GM10266 (cell line): ENCODE results near the gene NAP1L1.

Source experiments
- DNase-seq: peaks from one replicate; pipeline ENCODE4 v3.0.0; 2012; ENCODE audit errors: extremely low spot score
- CTCF ChIP-seq: IDR thresholded peaks from 2 replicates; pipeline ENCODE4 v1.5.1; 2012; ENCODE audit warnings: mild to moderate bottlenecking, low read depth; ENCODE audit not compliant: control insufficient read depth, insufficient read depth; ENCODE audit errors: missing control alignments

The NAP1L1 gene

GRCh38 chr12:75998292-75999063 lies 86.0 kb downstream of the NAP1L1 start:
- TF ChIP-seq CTCF: no peak
- no peak for DNase-seq

- no peak for DNase-seq
- TF ChIP-seq CTCF: no peak
These were observed 86.8 kb downstream of the NAP1L1 start for GRCh38 chr12:75997658-75998057.

GRCh38 chr12:75996861-75997447 lies 87.5 kb downstream of the NAP1L1 start:
- no peak for DNase-seq
- no peak for TF ChIP-seq CTCF

- DNase-seq: no peak
- TF ChIP-seq CTCF: no peak
These were observed 88.8 kb downstream of the NAP1L1 start for GRCh38 chr12:75995691-75996090.

GRCh38 chr12:75994069-75994740 lies 90.3 kb downstream of the NAP1L1 start:
- no peak for DNase-seq
- TF ChIP-seq CTCF: no peak

- TF ChIP-seq CTCF: no peak
- no peak for DNase-seq
These were observed 92.7 kb downstream of the NAP1L1 start for GRCh38 chr12:75991753-75992152.
